ENCODE data around the gene HIF1A. TPM values are rescaled to one million over a fixed set of nuclear protein-coding genes. Genes with fewer than 3 reads are reported as not detected.
A peak's percentile ranks its signal among the peaks of the same experiment; 100 is the strongest.
"Not testable (repeated sequence)": the region's sequence is repeated elsewhere in the genome, so short reads cannot be mapped to it uniquely, and the experiment has no call there.

Gene HIF1A
- total RNA-seq, 1 donor from 2014 or later, result 87.0 TPM

DNA sequence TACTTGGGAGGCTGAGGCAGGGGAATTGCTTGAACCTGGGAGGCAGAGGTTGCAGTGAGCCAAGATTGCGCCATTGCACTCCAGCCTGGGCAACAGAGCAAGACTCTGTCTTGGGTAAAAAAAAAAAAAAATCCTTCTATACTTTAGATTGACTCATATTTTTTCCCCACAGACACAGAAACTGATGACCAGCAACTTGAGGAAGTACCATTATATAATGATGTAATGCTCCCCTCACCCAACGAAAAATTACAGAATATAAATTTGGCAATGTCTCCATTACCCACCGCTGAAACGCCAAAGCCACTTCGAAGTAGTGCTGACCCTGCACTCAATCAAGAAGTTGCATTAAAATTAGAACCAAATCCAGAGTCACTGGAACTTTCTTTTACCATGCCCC, 42.6 kb downstream of the HIF1A start:
- TF ChIP-seq, protein P1, sequence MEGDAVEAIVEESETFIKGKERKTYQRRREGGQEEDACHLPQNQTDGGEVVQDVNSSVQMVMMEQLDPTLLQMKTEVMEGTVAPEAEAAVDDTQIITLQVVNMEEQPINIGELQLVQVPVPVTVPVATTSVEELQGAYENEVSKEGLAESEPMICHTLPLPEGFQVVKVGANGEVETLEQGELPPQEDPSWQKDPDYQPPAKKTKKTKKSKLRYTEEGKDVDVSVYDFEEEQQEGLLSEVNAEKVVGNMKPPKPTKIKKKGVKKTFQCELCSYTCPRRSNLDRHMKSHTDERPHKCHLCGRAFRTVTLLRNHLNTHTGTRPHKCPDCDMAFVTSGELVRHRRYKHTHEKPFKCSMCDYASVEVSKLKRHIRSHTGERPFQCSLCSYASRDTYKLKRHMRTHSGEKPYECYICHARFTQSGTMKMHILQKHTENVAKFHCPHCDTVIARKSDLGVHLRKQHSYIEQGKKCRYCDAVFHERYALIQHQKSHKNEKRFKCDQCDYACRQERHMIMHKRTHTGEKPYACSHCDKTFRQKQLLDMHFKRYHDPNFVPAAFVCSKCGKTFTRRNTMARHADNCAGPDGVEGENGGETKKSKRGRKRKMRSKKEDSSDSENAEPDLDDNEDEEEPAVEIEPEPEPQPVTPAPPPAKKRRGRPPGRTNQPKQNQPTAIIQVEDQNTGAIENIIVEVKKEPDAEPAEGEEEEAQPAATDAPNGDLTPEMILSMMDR (IDR thresholded peaks at IDR 0.05), result no peak

GRCh38 chr14:61739133-61739532, 43.8 kb downstream of the HIF1A start:
- intact Hi-C loops (cut with DNase I), result no loop called here
- H3K4me3 ChIP-seq, result no peak overlapping the region
- no peak for DNase-seq (ENCODE audit: low spot score in 2 of 2)
- H3K27me3 ChIP-seq, result no peaks in the 10 kb centered on the region
- H3K36me3 ChIP-seq, result peaks cover 60 to 75% of the 10 kb centered on the region in 2 donors
- peaks cover 0 to 4% of the 10 kb centered on the region in 2 donors for H3K4me1 ChIP-seq
- no peak overlapping the region for H3K27ac ChIP-seq
- TF ChIP-seq, protein P1 (IDR thresholded peaks at IDR 0.05), result no peak
- no peaks in the 10 kb centered on the region for H3K9me3 ChIP-seq

More for the DNA sequence above, 42.6 kb downstream of the HIF1A start:
- no peak overlapping the region for H3K4me3 ChIP-seq
- peaks cover 60 to 78% of the 10 kb centered on the region in 2 donors for H3K36me3 ChIP-seq
- DNase-seq (ENCODE audit: low spot score in 2 of 2), result no peak
- intact Hi-C loops (cut with DNase I), result no loop called here
- peaks cover 0 to 4% of the 10 kb centered on the region in 2 donors for H3K4me1 ChIP-seq
- no peaks in the 10 kb centered on the region for H3K9me3 ChIP-seq
- H3K27me3 ChIP-seq, result no peaks in the 10 kb centered on the region
- H3K27ac ChIP-seq, result no peak overlapping the region

GRCh38 chr14:61742371-61742770, 47.1 kb downstream of the HIF1A start:
- H3K4me3 ChIP-seq, result no peak overlapping the region
- peaks cover 48 to 62% of the 10 kb centered on the region in 2 donors for H3K36me3 ChIP-seq
- TF ChIP-seq, protein P1 (IDR thresholded peaks at IDR 0.05), result no peak
- no peaks in the 10 kb centered on the region for H3K9me3 ChIP-seq
- no peaks in the 10 kb centered on the region for H3K27me3 ChIP-seq
- peak overlapping the region in 1 of 2 donors; percentile 22 for H3K27ac ChIP-seq
- intact Hi-C loops (cut with DNase I), result no loop called here
- no peak for DNase-seq (ENCODE audit: low spot score in 2 of 2)
- H3K4me1 ChIP-seq, result peaks cover 2 to 12% of the 10 kb centered on the region in 2 donors

DNA sequence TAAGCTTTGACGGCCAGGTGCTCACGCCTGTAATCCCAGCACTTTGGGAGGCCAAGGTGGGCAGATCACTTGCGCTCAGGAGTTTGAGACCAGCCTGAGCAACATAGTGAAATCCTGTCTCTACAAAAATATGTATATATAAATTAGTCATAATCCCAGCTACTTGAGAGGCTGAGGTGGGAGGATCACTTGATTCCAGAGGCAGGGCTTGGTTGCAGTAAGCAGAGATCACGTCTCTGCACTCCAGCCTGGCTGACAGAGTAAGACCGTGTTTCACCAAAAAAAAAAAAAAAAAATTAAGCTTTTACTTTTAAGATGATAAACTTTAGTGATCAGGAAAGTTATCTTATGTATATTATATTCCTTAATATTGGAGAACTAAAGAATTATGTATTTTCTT, 48.9 kb downstream of the HIF1A start:
- DNase-seq (ENCODE audit: low spot score in 2 of 2), result no peak
- peaks cover 34 to 43% of the 10 kb centered on the region in 2 donors for H3K36me3 ChIP-seq
- intact Hi-C loops (cut with DNase I), result no loop called here
- H3K27me3 ChIP-seq, result no peaks in the 10 kb centered on the region
- H3K4me1 ChIP-seq, result peaks cover 2 to 21% of the 10 kb centered on the region in 2 donors
- H3K4me3 ChIP-seq, result no peak overlapping the region
- TF ChIP-seq, protein P1 (IDR thresholded peaks at IDR 0.05), result no peak
- no peaks in the 10 kb centered on the region for H3K9me3 ChIP-seq
- no peak overlapping the region for H3K27ac ChIP-seq

DNA sequence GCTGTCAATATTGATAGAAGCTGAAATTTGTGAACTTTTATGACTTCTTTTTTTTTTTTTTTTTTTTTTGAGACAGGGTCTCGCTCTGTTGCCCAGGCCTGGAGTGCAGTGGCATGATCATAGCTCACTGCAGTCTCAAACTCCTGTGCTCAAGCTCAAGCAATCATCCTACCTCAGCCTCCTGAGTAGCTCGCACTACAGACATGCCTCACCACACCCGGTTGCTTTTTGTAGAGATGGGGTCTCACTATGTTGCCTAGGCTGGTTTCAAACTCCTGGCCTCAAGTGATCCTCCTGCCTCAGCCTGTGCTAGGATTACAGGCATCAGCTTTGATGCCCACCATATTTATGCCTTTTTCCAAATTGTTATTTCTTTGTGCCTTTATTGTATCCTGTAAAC, 51.0 kb downstream of the HIF1A start:
- DNase-seq (ENCODE audit: low spot score in 2 of 2); H3K9me3 ChIP-seq; intact Hi-C loops (cut with DNase I); H3K27me3 ChIP-seq: not testable (repeated sequence)
- Histone ChIP-seq H3K4me3 (peak overlapping the region in 1 of 2 donors; percentile 78), H3K36me3 (peaks cover 27 to 32% of the 10 kb centered on the region in 2 donors), H3K27ac (peak overlapping the region; percentile 46 to 91), H3K4me1 (peaks cover 2 to 24% of the 10 kb centered on the region in 2 donors)

DNA sequence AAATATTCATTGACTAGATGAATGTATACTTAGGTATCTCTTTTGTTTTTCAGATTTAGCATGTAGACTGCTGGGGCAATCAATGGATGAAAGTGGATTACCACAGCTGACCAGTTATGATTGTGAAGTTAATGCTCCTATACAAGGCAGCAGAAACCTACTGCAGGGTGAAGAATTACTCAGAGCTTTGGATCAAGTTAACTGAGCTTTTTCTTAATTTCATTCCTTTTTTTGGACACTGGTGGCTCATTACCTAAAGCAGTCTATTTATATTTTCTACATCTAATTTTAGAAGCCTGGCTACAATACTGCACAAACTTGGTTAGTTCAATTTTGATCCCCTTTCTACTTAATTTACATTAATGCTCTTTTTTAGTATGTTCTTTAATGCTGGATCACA, 51.6 kb downstream of the HIF1A start:
- TF ChIP-seq, protein P1 (IDR thresholded peaks at IDR 0.05), result no peak
- DNase-seq (ENCODE audit: low spot score in 2 of 2), result no peak
- no peaks in the 10 kb centered on the region for H3K9me3 ChIP-seq
- intact Hi-C loops (cut with DNase I), result no loop called here
- H3K36me3 ChIP-seq, result peaks cover 22 to 27% of the 10 kb centered on the region in 2 donors
- no peaks in the 10 kb centered on the region for H3K27me3 ChIP-seq
- H3K27ac ChIP-seq, result peak overlapping the region; percentile 46 to 91
- peaks cover 2 to 26% of the 10 kb centered on the region in 2 donors for H3K4me1 ChIP-seq
- H3K4me3 ChIP-seq, result peak overlapping the region in 1 of 2 donors; percentile 78

Data from ascending aorta (tissue), 2 donors.